GM19025 (cell line): ENCODE measurements around the gene HDGFL2.
"Not testable (repeated sequence)": the region's sequence is repeated elsewhere in the genome, so short reads cannot be mapped to it uniquely, and the experiment has no call there.

Experiments
- ATAC-seq: cut with Tn5 transposase; IDR thresholded peaks from one replicate; pipeline ENCODE4 v1.9.1; 2021; ENCODE audit warnings: mild to moderate bottlenecking, low read depth, moderate library complexity; ENCODE audit not compliant: unreplicated experiment

HDGFL2 gene

GRCh38 chr19:4528843-4529242, 56.7 kb downstream of the HDGFL2 start:
- no peak for ATAC-seq

GRCh38 chr19:4529924-4530522, 57.9 kb downstream of the HDGFL2 start:
- ATAC-seq = no peak

- ATAC-seq = no peak
Measured at GRCh38 chr19:4531562-4532165, 59.6 kb downstream of the HDGFL2 start.

GRCh38 chr19:4533334-4533733, 61.2 kb downstream of the HDGFL2 start:
- ATAC-seq = no peak

GRCh38 chr19:4533835-4534424, 61.8 kb downstream of the HDGFL2 start:
- no peak for ATAC-seq

- no peak for ATAC-seq
Measured at GRCh38 chr19:4534836-4535658, 63.0 kb downstream of the HDGFL2 start, which contains the start of gene PLIN5. Gene PLIN5, minus strand, starts transcription at chr19:4535224. Its CDS starts 1,150 bp downstream, at chr19:4534074.

- no peak for ATAC-seq
Measured at GRCh38 chr19:4536798-4537197, 64.7 kb downstream of the HDGFL2 start.

GRCh38 chr19:4537953-4538600, 66.0 kb downstream of the HDGFL2 start:
- no peak for ATAC-seq

GRCh38 chr19:4538601-4538954, 66.5 kb downstream of the HDGFL2 start:
- ATAC-seq = no peak

- no peak for ATAC-seq
Measured at GRCh38 chr19:4539169-4539692, 67.1 kb downstream of the HDGFL2 start.

- no peak for ATAC-seq
Measured at GRCh38 chr19:4539693-4540581, 67.8 kb downstream of the HDGFL2 start, which contains the start of gene LRG1. Gene LRG1, minus strand, starts transcription at chr19:4540036. Its CDS starts 23 bp downstream, at chr19:4540013.

GRCh38 chr19:4541114-4541805, 69.2 kb downstream of the HDGFL2 start:
- ATAC-seq = no peak

- ATAC-seq = not testable (repeated sequence)
Measured at GRCh38 chr19:4541806-4542145, 69.7 kb downstream of the HDGFL2 start.

GRCh38 chr19:4542896-4543841, 71.1 kb downstream of the HDGFL2 start:
- ATAC-seq = no peak

- ATAC-seq = no peak
Measured at GRCh38 chr19:4543842-4544647, 71.9 kb downstream of the HDGFL2 start.

- ATAC-seq = no peak
Measured at GRCh38 chr19:4547303-4548237, 75.5 kb downstream of the HDGFL2 start.
